NCI-H1694 (cell line): Measurements from ENCODE around the gene PRKAG2.

Experiments used
- DNase-seq: peaks from one replicate; lab custom pipeline; 2025; lab: John Stamatoyannopoulos, UW

Gene PRKAG2

DNA sequence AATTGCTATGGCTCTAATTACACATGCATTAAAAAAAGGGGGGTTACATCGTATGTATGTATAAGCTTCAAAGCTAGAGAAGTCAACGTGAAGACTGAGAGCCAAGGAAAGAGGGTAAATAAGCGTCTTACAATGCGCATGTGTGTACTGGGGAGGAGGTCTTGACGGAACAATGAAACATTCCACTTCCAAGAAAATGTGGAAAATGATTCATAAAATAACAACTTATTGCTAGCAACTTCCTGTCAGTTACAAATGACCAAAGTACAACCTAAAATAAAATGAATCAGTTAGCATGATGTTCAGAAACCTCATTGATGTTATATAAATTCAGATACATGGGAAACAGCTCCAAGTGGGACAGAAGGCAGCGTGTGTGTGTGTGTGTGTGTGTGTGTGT lies 253.1 kb downstream of the PRKAG2 start:
- DNase-seq, result no peak

DNA sequence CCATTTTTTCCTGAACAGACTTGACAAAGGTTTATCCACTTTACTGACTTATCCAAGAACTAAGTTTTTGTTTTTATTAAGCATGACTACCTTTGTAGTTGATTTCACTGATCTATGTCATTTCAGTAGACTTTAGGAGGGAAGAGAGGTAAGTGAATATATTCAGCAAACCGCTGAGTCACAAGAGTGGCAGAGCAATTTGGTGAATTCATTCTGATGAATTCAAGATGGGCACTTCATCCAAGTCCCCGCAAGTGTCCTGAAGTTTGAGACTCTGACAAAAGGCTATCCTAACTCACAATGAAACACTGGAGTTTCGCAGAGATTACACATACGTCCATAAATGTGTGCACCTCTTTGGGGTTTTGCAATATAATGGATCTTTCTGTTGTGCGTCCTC lies 255.0 kb downstream of the PRKAG2 start:
- DNase-seq, result no peak

DNA sequence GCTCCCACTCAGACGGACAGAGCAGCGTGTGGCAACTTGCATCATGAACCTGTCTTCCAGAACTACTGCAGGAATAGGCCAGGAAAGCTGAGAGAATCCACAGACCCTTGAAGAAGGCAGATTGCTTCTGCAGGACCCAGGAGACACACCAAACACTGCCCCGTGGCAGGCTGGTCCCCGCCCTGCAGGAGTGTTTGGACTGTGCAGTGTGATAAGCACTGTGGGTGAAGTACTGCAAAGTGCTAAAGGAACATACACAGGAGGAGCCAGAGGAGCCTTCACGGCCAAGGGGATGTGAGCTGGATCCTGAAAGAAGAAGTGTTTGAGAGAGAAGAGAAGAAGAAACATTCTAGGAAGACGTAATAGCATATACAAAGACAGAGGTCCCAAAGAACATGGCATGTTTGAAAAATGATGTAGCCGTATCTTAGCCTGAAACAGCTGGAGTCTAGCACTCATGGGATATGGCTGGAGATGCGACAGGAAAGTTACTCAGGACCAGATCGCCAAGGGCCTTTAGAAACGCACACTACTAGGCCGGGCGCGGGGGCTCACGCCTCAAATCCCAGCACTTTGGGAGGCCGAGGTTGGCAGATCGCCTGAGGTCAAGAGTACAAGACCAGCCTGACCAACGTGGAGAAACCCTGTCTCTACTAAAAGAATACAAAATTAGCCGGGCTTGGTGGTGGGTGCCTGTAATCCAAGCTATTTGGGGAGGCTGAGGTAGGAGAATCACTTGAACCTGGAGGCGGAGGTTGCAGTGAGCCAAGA lies 260.3 kb downstream of the PRKAG2 start:
- no peak for DNase-seq

DNA sequence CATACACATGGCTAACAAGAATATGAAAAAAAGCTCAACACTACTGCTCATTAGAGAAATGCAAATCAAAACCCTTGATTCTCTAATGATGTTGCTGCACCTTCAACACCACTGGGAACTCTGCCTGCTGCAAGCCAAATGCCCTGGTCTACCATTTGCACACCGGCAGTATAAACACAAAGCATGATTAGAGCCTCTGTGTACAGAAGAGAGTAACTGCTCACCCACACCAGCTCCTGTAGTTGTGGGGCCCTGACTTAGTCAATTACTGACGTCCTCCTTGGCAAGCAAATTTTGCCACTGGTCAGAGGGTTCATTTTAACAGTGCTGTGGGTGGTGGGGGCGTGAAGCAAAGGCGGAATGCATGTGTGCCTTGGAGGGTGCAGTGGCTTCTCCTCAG lies 261.1 kb downstream of the PRKAG2 start:
- DNase-seq, result no peak

DNA sequence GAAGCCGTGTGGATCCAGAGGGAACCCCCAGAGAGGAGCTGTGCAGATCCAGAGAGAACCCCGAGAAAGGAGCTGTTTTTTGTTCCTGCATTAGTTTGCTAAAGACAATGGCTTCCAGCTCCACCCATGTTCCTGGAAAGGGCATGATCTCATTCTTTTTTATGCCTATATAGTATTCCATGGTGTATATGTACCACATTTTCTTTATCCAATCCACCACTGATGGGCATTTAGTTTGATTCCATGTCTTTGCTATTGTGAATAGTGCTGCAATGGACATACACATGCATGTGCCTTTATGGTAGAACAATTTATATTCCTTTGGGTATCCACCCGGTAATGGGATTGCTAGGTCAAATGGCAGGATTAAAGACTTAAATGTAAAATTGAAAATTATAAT lies 261.9 kb downstream of the PRKAG2 start:
- no peak for DNase-seq

DNA sequence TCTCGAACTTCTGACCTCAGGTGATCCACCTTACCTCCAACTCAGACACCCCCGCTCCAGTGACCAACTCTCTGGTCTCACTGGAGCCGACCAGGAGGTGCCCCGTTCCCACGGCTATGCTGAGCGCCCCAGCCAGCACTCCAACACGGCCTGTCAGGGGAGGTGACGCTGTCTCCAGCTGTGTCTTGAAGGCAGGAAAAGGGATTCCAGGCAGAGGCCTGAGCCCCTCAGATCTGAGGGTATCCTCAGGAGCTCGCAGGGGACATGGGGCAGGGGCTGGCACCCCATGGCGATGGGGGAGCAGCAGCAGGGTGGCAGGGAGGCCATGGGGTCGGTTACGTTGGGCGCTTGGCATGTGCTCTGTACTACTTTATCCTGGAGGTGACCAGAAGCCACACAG lies 262.9 kb downstream of the PRKAG2 start:
- no peak for DNase-seq

DNA sequence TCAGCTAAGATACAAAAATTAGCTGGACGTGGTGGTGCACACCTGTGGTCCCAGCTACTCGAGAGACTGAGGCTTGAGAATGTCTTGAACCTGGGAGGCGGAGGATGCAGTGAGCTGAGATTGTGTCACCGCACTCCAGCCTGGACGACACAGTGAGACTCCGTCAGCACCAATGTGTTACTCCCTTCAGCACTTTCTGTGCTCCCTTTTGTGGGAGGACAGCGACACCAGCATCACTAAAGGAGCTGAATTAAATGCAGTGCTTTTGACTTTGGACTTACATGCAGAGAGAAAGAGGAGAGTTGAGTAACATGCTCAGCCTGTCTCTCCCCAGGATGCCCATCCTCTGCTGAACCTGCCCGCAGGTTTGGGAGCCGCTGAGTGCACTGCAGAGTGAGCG lies 265.0 kb downstream of the PRKAG2 start:
- no peak for DNase-seq

DNA sequence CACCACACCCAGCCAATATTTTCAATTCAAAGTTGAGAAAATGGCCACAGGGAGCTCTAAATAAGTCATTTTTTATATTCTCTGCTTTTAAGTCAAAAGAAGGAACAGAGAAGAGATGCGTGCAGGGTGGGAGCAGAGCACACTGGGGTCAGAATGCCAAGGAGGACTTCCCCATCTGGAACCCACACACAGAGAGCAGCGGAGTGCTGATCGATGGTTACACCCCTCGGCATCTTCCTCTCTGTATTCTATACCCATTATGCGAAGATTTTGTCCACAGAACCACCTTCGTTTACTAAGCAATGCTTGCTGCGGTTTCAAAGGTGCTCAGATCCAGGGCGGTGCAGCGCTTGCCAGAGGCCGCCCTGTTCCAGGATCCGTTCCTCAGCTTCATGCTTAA lies 265.9 kb downstream of the PRKAG2 start:
- no peak for DNase-seq

DNA sequence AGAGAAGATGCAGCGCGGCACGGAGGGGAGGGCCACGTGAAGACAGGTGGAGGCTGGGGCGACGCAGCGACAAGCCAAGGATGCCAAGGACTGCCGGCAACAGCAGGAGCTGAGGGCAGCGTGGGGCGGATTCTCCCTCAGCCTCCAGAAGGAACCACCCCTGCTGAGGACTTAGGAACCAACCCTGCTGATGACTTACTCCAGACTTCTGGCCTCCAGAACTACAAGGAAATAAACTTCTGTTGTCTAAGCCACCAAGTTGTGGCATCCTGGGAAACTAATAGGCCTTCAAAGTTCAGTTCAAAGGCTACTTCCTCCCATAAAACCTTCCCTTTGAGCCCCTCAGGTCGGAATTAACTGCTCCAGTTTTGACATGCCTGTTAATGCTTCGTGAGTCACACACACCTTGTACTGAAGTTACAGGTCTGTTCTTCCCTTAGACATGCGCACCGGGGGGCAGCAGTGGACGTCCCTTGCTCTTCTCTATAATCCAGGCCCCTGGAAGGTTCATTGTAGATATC lies 268.8 kb downstream of the PRKAG2 start:
- no peak for DNase-seq

DNA sequence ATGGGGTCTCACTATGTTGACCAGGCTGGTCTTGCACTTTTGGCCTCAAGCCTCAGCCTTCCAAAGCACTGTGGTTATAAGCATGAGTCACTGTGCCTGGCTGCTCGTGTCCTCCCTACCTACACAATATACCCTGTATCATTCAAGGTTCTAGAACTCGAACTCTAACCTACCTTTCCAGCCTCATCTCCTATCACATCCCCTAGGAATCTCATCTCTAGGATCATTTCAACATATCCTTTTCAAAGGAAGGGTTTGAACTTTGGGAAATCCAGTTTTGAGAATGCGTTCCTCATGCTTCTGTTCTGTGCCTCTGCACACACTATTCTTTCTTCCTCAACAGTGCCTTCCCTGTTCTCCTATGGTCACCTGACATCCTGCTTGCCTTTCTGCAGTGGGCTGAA lies 269.4 kb downstream of the PRKAG2 start:
- no peak for DNase-seq

DNA sequence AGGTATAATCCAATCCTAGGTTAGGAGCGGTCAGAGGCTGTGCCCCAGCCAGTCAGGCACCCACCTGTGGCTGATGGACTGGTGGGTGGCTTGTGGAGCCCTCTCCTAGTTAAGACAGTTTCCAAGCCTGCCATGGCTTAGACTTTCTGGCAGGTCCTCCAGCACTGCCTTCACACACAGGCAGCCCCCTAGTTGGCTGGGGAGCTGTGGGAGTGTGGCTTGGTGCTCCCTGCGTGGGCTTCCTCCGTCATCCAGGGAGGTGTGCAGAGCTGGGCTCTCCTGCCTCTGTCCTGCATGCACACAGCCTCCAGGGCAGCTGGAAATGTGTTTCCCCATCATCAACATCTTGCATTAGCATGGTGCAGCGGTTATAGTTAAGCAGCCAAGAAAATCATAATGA lies 273.0 kb downstream of the PRKAG2 start:
- DNase-seq, result no peak

DNA sequence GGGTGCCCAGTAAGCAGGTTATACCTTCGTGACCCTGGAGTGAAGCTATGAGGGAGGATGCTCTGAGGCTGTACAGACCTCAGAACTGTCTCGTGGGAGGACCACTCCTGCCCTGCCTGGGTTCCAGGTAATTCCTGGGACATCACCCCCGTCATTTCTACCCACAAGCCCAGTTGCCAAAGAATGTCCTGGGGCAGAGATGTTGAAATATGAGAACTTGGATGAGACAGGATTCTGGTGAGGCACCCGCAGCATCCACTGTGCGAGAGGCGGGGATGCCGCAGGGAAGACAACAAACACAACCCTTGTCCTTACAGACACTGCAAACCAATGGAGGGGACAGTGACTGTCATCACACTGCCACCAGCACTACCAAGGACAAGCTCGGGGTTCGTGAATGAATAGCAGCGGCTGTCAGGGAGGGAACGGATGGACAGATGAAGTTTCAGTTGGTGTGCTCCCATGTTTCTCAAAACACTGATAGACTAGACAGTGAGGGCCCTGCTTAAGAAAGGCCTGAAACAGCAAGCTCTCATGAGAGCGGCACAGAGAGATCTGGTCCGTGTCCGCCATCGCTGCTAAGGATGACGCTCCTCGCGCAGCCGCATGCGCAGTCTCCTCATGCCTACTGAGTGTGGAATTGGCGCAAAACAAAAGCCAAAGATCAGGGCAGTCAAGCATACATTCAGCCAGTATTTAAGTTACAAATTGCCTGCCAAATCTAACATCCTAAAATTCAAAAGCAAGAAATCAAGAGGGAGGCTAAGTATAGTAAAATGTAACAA lies 275.2 kb downstream of the PRKAG2 start:
- DNase-seq, result no peak

DNA sequence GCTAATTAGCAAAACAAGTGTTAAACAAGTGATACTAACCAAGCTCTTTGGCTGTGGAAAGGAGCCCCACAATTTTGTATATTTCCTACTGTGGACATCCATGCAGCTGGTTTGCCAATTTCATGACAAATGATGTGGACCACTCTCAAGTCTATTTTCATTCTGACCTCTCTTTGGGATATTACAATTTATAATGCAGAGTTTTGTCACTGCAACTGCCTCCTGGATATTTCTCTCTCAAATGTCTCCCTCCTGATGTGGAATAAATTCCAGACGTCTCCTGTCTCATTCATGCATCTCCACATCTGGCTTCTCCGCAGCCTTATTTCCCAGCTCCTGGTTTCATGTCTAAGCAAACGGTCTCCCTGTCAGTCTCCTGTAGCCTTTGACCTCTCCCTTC lies 276.6 kb downstream of the PRKAG2 start:
- DNase-seq, result no peak

DNA sequence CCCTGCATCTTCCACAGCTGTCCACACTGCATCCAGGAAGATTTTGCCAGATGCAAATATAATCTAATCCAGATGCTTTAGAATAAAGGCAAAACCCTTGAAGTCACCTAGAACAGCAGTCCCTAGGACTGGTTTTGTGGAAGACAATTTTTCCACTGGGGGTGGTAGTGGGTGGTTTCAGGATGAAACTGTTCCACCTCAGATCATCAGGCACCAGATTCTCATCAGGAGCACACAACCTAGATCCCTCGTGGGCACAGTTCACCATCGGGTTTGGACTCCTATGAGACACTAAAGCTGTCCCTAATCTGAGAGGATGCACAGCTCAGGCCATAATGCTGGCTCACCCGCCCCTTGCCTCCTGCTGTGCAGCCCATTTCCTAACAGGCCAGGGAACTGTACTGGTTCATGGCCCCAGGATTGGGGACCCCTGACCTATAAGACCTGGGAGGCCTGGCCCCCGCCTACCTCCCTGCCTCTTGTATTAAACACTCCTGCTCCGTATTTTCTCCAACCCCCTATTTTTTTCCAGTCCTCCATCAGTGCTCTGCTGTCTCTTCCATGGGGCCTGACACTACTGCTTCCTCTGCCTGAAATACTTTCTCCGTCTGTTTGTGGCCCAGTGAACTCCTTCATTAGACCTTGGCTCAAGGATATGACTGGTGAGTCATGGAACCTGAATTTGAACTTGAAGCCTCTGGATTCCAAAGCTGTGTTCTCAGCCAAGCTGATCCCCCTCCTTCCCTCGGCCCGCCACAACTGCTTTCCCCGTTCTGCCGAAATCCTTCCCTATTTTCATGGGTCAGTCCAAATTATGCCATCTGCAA lies 277.3 kb downstream of the PRKAG2 start:
- DNase-seq, result no peak

DNA sequence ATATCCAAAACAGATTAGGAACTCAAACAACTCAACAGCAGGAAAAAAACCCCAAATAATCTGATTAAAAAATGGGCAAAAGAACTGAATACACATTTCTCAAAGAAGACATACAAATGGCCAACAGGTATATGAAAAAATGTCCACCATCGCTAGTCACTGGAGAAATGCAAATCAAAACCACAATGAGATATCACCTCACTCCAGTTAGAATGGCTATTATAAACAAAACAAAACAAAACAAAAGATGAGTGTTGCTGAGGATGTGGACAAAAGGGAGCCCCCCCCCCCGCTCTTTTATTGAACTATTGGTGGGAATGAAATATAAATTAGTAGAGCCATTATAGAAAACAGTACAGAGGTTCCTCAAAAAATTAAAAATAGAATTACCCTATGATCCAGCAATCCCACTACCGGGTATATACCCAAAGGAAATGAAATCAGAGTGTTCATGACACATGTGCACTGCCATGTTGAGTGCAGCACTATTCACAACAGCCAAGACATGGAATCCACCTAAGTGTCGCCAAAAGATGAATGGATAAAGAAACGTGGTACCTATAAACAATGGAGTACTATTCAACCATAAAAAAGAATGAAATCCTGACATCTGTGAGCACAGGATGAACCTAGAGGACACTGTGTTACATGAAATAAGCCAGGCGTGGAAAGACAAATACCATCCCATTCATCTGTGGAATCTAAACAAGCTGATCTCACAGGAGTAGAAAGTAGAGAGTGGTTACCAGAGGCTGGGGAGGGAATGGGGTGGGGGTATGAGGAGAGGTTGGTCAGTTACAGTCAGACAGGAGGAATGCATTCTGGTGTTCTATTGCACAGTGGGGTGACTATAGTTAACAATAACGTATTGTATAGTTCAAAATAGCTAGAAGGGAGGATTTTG lies 279.1 kb downstream of the PRKAG2 start:
- DNase-seq, result no peak

DNA sequence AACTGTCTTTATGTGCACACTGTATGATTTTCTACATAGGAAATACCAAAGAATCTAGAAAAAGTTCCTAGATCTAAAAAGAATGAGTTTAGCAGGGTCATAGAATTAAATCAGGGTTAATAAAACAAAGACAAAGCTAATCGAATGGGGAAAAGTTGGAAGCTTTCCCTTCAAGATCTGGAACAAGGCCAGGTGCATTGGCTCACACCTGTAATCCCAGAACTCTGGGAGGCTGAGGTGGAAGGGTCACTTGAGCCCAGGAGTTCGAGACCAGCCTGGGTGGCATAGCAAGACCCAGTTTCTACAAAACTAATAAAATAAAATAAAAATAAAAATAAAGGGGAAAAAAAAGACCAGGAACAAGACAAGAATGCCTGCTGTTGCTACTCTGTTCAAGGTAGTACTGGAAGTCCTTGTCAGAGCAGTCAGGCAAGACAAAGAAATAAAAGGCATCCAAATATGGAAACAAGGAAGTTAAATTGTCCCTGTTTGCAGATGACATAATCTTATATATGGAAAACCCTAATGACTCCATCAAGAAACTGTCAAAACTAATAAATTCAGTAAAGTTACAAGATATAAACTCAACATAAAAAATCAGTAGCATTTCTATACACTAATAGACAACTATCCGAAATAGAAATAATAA lies 281.1 kb downstream of the PRKAG2 start:
- no peak for DNase-seq

DNA sequence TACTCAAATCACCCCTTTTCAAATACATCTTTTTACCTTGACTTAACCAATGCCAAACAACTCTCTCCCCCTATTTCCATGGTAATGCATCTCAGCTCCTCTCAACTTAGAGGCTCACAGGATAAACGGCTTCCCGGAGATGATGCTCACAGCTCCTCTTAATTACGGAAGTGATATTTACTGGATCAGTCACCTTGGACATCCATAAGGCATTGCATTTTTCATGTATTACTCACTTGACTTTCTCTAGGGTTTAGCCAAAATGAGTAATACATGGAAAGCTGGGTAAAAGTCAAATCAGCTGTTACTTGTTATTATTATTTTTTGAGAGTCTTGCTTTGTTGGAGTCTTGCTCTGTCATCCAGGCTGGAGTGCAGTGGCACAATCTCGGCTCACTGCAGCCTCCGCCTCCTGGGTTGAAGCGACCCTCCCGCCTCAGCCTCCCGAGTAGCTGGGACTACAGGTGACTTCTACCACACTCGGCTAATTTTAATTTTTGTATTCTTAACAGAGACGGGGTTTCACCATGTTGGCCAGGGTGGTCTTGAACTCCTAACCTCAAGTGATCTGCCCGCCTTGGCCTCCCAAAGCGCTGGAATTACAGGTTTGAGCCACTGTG lies 283.9 kb downstream of the PRKAG2 start:
- DNase-seq, result no peak

DNA sequence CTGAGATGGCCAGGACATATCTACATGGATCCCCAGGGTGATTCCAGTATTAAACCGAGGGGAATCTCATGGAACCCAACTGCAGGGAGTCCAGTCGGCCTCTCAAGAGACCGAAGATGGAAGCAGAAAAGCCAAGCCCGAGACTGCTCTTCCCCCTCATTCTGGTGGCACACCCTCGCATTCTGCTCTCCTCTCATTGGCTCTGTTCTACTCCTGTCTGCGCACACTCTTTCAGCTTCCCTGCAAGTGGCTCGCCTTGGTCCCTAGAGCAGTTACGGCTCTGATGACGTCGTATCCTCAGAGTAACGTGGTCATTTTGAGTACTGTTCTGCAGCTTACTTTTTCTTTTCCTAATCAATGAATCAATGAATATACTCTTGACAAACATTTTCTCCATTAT lies 284.6 kb downstream of the PRKAG2 start:
- DNase-seq, result no peak

DNA sequence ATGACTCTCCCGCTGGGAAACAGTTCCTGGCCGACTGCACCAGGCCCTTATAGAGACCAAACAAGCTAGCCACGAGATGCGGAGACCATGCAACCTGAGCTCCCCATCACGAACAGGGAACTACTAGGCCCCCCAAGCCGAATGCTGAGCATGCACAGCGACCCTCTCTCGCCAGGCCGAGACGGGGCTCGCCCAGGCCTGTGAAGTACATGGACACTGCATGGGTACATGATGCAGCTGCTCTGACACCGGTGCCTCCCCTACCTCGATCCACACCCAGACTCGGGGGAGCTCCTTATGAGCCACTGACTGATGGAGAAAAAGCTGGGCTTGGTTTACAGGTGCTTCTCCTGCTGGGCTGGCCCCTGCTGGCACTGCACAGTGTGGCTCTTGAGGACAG lies 285.0 kb downstream of the PRKAG2 start:
- DNase-seq, result no peak
